Measurements from ENCODE around the gene MED12.

Gene MED12

DNA sequence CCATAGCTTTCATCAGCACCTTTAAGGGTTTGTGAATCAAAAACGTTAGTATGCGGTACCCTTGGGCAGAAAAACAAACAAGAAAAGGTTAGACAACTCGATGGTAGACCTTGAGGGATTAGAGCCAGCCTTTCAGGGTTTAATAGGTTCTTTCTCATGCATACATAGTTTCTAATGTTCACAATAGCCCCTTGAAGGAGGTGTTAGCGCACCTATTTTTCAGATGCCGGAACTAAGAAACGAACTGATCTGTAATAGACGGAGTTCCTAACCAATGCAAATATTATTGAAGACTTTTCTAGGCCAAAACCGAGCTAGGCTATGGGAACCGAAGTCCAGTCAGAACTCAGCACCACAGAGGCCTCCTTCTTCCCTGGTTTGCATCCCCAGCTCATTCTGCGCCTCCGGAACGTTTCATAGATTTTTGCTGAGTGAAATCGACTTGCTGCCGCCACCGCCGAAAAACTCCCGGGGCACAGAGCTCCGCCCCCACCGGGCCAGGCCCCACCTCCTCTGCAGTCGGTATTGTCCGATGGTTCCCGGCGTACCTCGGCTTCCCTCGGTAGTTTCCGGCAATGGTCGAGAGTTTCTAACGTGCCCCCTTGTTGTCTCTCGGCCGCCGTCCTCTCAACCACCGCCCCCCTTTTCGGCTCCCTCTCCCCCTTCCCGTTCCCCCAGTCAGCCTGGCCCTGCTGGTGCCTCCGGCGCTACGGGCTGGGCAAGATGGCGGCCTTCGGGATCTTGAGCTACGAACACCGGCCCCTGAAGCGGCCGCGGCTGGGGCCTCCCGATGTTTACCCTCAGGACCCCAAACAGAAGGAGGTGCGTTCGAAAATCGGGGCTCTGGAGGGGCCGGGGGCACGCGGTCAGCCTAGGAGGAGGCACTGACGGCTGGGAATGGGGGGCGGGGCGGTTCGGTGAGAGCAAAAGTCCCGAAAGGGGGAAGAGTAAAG, at the start of gene MED12:
Gene MED12 (plus strand): TSS at position 565 of the 953 bp plus-strand sequence. CDS start 159 bp downstream, at position 724.
- peak; percentile 83 for DNase-seq

DNA sequence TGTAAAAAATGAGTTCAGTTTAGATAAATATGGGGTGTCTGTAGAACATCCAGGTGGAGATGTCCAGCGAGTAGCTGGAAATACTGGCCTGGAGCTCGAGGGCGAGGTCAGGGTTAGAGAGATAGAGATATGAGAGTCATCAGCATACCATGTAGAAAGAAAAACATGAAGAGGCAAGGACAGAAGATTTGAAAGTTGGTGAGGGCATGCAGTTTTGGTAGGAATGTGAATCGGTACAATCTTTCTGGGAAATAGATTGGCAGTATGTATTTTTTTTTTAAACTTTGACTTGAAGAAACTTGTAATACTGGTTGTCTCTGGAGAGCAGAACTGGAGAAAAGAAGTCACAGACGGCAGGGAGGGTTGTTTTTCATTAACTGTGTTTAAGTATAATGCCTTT, 47.9 kb upstream of the MED12 start:
- no peak for DNase-seq

DNA sequence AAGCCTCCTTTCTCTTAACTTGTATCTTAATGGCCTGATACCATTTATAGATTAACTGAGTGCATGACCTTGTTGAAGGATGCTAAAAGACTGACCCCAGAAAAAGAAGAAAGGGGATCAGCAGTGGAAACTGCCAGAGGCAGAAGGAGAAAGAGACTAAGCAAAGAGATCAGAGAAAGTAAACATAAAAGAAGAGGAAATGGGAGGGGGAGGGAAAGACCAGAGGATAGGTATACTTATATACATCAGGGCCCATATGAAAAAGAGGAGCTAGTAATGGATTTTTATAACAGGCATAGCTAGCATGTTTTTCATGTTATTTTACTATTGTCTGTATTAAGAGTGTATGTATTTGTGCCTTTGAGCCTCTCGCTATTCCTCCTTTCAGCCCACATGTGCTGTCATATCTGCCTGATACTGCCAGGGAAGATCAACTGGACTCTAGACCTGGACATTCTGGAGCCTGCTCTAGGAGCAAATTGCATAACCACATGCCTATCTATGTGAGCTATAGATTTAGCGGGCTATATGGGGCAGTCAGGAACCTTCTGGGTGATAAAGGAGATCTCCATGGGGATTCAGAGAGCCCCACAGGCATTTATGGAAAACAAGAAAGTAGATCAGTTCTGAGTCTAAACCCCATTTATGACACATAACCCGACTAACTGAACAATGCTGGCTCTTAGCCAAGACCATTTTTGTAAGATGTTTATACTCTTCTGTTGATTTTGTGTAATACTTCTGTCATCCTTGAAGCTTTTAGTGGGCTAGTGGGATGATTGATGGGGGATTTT, 36.9 kb upstream of the MED12 start:
- DNase-seq: no peak

DNA sequence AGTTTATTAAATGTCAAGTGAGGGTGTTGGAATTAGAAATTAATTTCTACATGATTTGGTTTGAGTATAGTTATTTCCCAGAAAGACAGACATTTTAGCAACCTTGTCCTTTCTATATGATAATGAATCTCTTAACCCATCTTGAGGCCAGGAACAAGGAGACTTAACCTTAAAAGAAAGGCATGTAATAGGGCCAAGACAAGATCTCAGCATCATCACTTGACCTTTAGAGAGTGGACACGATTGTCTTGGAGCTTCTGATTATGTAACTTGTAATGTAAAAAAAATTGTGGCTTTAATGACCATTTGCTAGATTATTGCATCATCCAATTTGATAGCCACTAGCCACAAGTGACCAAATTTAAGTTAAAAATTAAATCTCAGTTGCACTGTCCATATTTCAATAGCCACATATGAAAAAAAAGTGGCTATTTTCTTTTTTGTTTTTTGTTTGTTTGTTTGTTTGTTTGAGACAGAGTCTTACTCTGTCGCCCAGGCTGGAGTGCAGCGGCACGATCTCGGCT, 36.2 kb upstream of the MED12 start:
- no peak for DNase-seq

DNA sequence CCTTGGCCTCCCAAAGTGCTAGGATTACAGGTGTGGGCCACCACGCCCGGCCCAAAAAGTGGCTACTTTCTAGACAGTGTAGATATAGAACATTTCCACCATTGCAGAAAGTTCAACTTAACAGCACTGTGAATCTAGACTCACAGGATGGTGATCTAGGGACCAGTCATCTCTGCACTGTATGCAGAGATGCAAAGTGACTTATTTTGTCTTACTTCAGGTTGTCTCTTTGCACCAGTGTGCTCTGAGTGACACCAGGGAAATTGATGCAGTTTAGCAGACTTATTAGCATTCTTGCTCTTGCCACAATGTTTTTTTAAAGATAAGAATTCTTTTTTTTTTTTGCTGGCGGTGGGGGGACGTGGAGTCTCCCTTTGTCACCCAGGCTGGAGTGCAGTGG, 35.6 kb upstream of the MED12 start:
- DNase-seq: no peak

DNA sequence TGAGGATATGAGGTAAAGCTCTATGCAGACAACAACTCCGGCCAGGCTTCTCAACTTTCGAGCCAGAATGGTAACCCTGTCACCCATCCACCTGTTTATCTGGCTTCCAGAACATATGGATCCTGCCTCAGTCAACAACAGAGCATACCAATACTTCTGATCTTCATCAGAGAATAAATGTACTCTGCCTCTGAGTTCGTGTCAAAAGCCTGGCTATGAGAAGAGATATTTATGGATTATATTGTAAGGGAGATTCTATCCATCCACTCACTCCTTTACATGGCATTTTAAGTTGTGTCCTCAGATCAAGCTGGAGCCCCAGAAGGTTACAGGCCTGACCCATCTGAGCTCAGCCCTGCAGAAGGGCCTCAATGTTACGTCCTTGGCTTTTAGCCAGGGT, 32.5 kb upstream of the MED12 start:
- no peak for DNase-seq

DNA sequence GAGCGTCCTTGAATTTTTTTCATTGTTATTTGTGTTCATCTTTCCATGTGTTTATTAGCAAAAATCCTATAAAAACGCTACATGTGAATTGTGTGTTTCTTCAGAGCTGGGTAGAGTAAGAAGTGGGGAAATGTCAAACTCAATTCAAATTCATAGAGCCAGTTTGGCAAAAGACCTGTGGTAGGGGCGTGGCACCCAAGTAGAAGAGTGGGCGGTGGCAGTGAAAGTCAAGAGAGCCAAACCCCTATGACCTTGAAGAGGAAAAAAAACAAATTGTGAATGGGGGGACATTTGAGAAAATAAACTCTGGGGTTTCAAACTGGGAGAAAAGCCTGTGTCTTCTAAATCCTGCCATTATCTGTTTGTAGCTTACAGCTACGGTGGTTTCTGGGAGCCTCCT, 27.1 kb upstream of the MED12 start:
- DNase-seq: no peak

DNA sequence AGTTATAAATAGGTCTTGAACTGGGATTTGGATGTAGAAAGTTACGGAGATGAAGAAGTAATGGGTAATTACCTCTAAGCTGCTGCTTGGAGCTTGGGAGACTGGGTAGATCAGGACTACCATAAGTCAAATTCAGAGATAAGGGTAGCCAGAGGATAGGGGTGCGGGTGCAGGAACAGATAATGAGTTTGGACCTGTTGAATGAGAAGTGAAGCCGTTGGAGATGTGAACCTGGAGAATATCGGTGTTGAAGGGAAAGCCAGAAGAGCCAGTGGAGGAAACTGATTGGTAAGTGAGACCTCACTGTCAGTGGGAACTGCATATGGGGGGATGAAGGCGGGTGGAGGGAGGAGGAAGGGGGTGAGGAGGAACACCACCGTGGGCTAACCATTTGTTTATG, 23.4 kb upstream of the MED12 start:
- DNase-seq: no peak

DNA sequence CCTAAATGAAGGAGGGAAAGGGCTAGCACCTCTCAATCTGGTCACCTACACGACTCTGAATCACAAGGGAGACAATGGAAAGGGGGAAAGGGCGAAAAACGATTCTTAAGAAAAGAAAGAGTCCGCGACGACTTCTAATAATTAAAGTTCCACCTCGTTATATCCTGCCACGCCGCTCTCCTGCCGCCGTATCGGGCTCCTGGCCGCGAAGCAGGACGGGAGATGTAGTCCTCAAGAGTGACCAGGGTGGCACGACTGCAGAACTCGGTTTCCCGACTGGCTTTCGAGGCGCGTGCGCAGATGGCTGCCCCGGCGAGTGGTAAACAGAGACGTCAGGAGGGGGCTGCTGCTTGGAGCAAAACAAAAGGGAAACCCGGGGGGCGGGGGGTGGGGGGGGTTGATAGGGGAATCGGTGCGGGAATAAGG, 22.8 kb upstream of the MED12 start, which contains the start of gene FOXO4:
Gene FOXO4 (plus strand): TSS at position 297 of the 426 bp plus-strand sequence. CDS start 678 bp downstream, outside the sequence.
- peak; percentile 86 for DNase-seq

DNA sequence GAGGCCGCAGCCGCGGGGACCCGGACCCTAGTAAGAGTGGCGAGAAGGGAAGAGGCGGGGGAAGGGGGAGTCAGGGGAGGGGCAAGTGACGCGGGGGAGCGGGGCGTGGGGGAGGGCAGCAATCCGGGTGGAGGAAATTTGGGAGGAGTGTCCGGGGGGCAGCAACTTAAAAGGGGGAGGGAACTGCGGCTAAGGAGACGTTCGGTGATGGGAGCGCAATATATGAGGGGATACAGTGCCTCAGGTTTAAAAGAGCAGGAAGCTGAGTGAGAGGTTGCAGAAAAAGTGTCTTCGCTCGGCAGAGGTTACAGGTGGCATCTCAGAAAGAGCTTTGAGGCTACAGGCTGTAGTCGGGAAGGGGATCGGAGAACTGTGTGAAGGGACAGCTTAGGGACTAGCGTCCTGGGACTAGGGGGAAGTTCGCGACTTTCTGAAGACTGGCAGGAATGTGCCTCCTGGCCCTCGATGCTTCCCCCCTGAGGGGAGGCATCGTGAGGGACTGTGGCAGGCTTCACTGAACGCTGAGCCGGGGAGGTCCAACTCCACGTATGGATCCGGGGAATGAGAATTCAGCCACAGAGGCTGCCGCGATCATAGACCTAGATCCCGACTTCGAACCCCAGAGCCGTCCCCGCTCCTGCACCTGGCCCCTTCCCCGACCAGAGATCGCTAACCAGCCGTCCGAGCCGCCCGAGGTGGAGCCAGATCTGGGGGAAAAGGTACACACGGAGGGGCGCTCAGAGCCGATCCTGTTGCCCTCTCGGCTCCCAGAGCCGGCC, 22.2 kb upstream of the MED12 start:
- DNase-seq: no peak

DNA sequence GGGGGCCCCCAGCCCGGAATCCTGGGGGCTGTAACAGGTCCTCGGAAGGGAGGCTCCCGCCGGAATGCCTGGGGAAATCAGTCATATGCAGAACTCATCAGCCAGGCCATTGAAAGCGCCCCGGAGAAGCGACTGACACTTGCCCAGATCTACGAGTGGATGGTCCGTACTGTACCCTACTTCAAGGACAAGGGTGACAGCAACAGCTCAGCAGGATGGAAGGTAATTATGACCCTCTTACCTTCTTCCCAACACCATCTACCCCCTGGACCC, 21.7 kb upstream of the MED12 start:
- DNase-seq: no peak

DNA sequence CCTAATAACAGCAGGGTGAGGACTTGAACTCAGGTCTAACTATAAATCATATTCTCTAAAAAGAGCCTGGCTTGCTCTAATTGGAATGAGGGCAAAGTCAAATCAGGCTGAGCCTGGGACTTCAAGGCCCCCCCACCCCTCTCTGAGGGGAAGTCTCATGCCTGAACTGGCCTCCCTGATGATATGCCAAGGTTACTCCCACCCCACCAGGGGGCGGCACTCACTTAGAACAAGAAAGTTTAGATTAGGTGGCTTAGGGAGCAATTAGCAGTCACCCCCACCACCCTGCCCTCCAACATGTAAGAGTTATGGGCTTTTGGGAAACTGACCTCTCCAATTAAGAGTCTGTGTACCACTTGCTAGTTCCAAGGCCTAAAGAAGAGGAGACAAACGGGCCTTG, 20.1 kb upstream of the MED12 start:
- DNase-seq: peak; percentile 76

DNA sequence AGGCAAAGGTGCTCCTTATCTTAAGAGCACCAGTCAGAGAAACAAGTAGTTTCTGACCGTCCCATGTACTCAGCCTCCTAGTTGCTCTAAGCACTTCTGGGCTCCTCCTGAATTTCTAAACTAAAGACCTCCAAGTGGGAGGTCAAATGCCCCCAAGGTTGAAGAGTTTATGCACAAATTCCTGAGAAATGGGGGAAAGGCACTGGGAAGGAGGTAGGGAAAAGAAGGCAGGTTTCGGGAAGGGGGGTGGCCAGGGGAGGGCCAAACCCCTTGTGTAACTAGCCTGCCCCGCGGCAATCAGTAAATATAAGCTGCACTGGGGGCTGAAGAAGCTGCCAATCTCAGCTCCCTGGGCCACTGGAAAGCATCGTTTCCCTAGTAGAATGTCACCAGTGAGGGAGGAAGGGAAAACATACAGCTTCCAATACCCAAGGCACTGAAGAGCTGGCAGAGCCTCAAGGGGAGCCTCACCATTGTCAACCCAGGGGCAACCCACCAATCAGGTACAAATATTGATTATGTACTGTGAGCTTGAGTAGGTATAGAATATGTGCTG, 19.4 kb upstream of the MED12 start:
- DNase-seq: no peak

DNA sequence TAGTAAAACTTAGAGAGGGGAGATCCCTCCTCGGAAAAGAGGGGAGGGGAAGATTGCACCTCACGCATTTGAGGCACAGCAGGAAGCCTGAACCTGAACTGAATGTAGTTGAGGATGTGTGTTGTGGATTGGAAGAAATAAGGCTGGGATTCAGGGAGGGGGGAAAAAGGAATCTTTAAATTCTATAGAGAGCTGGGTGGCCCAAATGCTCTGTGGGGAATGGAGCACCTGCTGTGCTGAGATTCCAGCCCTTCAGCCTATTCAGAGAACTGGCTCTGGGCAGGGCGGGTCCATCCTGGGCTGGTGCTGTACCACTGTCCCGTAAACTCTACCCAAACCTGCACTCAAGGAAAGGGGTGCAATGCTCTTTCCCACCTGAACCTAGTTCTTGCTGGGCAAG, 18.7 kb upstream of the MED12 start:
- DNase-seq: no peak

DNA sequence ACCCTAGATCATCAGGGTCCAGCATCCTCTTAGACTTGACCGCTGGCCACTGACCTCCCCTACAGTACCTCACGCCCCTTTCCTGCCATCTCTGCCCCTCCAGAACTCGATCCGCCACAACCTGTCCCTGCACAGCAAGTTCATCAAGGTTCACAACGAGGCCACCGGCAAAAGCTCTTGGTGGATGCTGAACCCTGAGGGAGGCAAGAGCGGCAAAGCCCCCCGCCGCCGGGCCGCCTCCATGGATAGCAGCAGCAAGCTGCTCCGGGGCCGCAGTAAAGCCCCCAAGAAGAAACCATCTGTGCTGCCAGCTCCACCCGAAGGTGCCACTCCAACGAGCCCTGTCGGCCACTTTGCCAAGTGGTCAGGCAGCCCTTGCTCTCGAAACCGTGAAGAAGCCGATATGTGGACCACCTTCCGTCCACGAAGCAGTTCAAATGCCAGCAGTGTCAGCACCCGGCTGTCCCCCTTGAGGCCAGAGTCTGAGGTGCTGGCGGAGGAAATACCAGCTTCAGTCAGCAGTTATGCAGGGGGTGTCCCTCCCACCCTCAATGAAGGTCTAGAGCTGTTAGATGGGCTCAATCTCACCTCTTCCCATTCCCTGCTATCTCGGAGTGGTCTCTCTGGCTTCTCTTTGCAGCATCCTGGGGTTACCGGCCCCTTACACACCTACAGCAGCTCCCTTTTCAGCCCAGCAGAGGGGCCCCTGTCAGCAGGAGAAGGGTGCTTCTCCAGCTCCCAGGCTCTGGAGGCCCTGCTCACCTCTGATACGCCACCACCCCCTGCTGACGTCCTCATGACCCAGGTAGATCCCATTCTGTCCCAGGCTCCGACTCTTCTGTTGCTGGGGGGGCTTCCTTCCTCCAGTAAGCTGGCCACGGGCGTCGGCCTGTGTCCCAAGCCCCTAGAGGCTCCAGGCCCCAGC, 17.6 kb upstream of the MED12 start:
- peak; percentile 8 for DNase-seq

DNA sequence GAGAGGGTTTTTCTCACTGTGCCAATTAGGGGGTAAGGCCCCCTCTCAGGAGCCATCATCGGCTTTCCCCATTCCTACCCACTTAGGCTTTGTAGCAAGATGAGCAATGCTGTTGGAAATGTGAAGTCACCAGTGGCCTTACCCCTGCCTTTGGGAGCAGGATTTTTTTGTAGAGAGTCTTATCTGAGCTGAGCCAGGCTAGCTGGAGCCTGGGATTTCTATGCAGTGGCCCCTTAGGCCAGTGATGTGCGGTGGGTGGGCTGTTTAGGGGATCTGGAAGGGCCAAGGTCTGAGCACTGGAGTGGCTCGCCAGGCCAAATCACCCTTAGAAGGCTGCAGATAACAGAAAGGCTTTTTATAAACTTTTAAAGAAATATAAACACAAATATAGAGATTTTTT, 16.1 kb upstream of the MED12 start:
- no peak for DNase-seq

DNA sequence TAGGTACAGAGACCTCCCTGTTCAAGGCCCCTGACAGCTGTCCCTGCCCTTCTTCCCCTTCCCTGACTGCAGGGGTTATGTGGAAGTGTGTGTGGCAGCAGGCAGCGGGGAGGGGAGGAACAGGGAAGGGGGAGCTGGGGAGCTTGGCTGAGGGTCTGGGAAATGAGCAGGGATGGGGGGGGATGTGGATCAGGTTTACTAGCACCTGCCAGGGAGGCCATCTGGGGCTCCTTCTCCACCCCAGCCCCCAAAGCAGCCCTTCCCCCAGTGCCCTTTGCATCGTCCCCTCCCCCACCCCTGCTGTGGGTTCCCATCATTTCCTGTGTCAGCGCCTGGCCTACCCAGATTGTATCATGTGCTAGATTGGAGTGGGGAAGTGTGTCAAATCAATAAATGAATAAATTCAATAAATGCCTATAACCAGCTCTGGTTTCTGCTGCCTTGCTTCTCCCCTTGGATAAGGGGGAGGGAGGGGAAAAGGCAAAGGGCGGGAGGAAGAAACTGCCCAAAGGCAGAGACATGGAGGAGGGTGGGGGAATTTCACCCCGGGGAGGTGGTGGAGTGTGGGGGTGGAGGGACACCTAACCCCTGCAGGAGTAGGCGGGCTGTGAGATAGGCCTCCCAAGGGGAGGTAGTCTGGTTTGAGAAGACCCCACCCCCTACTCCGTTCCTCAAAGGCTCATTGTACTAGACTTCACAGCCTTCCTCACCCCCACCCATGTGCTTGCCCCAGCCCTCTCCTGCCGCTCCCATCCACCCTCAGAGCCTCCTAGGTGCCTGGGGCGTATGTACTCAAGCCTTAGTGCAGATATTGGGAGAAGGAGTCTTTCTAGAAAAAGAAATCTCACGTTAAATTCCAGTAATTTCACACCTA, 15.0 kb upstream of the MED12 start:
- peak; percentile 45 for DNase-seq

DNA sequence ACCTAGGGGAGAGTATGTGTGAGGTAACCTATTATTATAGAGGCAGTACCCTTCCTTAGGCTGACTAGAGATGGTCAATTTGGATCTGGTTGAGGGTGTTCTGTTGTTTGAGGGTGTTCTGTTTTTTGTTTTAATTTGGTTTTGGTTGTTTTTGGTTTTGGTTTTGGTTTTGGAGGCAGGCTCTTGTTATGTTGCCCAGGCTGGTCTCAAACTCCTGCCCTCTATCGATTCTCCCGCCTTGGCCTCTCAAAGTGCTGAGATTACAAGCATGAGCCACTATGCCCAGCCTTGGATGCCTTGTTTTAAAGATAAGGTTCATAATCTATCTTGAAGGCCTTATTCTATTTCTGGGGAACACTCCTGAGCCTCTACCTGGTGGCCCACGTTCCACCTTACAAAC, 12.8 kb upstream of the MED12 start:
- no peak for DNase-seq

DNA sequence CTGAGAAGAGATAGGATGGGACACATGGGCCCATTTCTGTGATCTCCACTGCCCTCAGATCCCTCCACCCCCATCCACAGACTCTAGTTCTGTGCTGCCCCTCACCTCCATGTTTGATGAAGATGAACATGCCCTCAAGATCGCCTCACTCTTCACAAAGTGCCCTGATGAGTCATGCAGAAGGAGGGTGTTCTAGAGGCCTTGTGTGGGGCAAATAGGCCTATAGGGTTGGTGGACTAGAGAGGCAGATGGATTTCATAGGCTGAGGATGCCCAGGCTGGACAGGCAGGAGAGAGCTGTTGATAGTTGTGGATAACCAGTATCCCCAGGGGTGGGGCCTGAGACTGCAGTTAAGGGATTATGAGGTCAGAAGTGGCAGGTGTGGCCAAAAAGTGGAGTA, 12.0 kb upstream of the MED12 start, which contains the start of gene CXorf65:
Gene CXorf65 (minus strand): TSS at position 314 of the 400 bp plus-strand sequence. CDS start 184 bp downstream, at position 130.
- no peak for DNase-seq

DNA sequence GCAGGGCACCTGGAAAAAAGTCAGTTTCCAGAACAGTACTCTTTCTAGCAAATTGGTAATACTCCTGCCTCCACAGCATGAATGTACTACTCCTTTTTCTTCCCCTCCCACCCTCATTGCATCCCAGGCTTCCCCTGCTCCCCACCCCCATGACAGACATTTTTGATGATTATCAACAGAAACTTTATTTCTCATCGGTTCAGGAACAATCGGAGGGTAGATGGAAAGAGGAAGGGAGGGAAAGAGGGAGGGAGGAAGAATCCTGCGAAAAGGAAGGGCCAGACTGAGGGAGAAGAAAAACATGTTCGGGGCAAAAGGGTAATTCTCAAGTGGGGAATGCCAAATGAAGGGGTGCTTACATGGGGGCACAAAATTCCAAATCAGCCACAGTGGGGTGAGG, 11.2 kb upstream of the MED12 start:
- no peak for DNase-seq

Data from stimulated activated CD4-positive, alpha-beta T cell treated with anti-CD3 and anti-CD28 coated beads, Interleukin-4, amount 100 ng/mL, for 1 hour (primary cell).